Activated CD8-positive, alpha-beta memory T cell treated with anti-CD3 and anti-CD28 coated beads, Interleukin-2, amount 10 ng/mL, durations not matched to agents 7 days and 5 days (primary cell): ENCODE results near the gene BPHL. TPM values are rescaled to one million over a fixed set of nuclear protein-coding genes. Genes with fewer than 3 reads are reported as not detected.

Experiments
- ATAC-seq: fragments of 150-1000 bp; cut with Tn5 transposase; one replicate; pipeline ENCODE4 v1.10.0; 2021; ENCODE audit warnings: moderate library complexity
- CTCF ChIA-PET: fragments of 350-600 bp; sonication (Branson Sonifier 250); formaldehyde crosslinking; loops from one replicate; lab custom pipeline; 2021; ENCODE audit warnings: antibody characterized with exemption; lab: Charles Lee
- DNase-seq: peaks from one replicate; pipeline ENCODE4 v3.0.0-alpha.2; 2020
- H3K27ac Mint-ChIP-seq: one replicate; pipeline ENCODE4 v1.8.0; 2021; ENCODE audit warnings: mild to moderate bottlenecking, mixed read lengths
- H3K27me3 Mint-ChIP-seq: one replicate; pipeline ENCODE4 v1.8.0; 2021; ENCODE audit warnings: mixed read lengths
- H3K36me3 Mint-ChIP-seq: one replicate; pipeline ENCODE4 v1.8.0; 2021; ENCODE audit warnings: mild to moderate bottlenecking, mixed read lengths
- H3K4me1 Mint-ChIP-seq: one replicate; pipeline ENCODE4 v1.8.0; 2021; ENCODE audit warnings: mixed read lengths
- H3K4me3 Mint-ChIP-seq: one replicate; pipeline ENCODE4 v1.8.0; 2021; ENCODE audit warnings: mild to moderate bottlenecking, moderate library complexity, mixed read lengths
- H3K9me3 Mint-ChIP-seq: one replicate; pipeline ENCODE4 v1.8.0; 2022; ENCODE audit warnings: low read depth, mixed read lengths
- total RNA-seq, 2 experiments: library from RNA; stranded (reverse); gene quantifications; one replicate each; pipeline ENCODE4 v1.2.3, GENCODE V29; 2021

The BPHL gene
- total RNA-seq, 2 experiments from 2014 or later = 5.3 to 9.2 TPM

DNA sequence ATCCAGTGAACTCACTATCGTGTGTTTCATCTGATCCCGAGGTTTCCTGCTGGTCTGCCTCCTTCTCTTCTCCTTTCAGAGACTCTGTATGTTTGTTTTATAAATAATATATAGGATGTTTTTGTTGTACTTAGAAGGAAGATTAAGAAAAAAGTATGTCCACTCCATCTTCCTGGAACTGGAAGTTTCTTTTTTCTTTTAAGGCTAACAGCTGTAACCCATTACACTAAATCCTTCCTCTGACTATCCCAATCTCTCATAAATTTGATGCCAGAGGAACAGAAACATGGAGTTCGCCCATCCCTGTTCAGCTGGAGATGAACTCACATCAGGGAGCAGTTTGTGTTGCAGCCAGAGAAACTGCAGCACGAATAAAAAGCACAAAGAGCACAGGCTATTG is 29.5 kb upstream of the BPHL start:
- peak overlapping the region; percentile 54 for H3K27ac Mint-ChIP-seq
- ATAC-seq = no peak
- no peak for DNase-seq
- no peaks in the 10 kb centered on the region for H3K27me3 Mint-ChIP-seq
- H3K36me3 Mint-ChIP-seq = peaks cover 52% of the 10 kb centered on the region
- CTCF ChIA-PET = interaction anchor here (1.2 kb wide), 1 partner anchor 9 kb away, joined by 4 read pairs; no protein-coding TSS in a partner anchor
- H3K9me3 Mint-ChIP-seq = no peaks in the 10 kb centered on the region
- H3K4me1 Mint-ChIP-seq = peaks cover 25% of the 10 kb centered on the region
- no peak overlapping the region for H3K4me3 Mint-ChIP-seq

GRCh38 chr6:3090013-3090412 is 28.5 kb upstream of the BPHL start:
- H3K27ac Mint-ChIP-seq = no peak overlapping the region
- H3K9me3 Mint-ChIP-seq = no peaks in the 10 kb centered on the region
- no peak for ATAC-seq

DNA sequence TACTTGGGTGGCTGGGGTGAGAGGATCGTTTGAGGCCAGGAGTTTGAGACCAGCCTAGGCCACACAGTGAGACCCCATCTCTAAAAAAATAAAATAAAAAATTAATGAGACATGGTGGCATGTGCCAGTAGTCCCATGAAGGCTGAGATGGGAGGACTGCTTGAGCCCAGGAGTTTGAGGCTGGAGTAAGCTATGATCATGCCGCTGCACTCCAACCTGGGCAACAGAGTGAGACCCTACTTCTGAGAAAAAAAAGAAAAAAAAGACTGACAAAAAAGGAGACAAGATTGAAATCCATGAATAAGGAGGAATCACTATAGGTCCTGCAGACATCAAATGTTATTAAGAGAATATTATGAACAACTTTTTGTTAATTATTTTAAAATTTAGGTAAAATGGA is 23.7 kb upstream of the BPHL start:
- H3K36me3 Mint-ChIP-seq = peaks cover 35% of the 10 kb centered on the region

More at GRCh38 chr6:3090013-3090412, 28.5 kb upstream of the BPHL start:
- Mint-ChIP-seq H3K4me1 (peaks cover 21% of the 10 kb centered on the region), H3K27me3 (no peaks in the 10 kb centered on the region), H3K4me3 (no peak overlapping the region), H3K36me3 (peaks cover 48% of the 10 kb centered on the region)
- no peak for DNase-seq
- CTCF ChIA-PET = interaction anchor here (1.4 kb wide), 1 partner anchor 19 kb away, joined by 3 read pairs; no protein-coding TSS in a partner anchor

GRCh38 chr6:3102875-3103274 is 15.6 kb upstream of the BPHL start:
- Mint-ChIP-seq H3K36me3 (peaks cover 60% of the 10 kb centered on the region), H3K27me3 (no peaks in the 10 kb centered on the region), H3K27ac (no peak overlapping the region), H3K4me1 (peaks cover 12% of the 10 kb centered on the region), H3K9me3 (no peaks in the 10 kb centered on the region), H3K4me3 (no peak overlapping the region)
- DNase-seq (no peak), ATAC-seq (peak; percentile 45)
- CTCF ChIA-PET = no interaction called here

More for the DNA sequence above, 23.7 kb upstream of the BPHL start:
- no peak overlapping the region for H3K27ac Mint-ChIP-seq
- DNase-seq = no peak
- no peak overlapping the region for H3K4me3 Mint-ChIP-seq
- no peaks in the 10 kb centered on the region for H3K27me3 Mint-ChIP-seq
- H3K4me1 Mint-ChIP-seq = peaks cover under 1% of the 10 kb centered on the region
- CTCF ChIA-PET = interaction anchor here (2.0 kb wide), 1 partner anchor 638 kb away, joined by 4 read pairs; no protein-coding TSS in a partner anchor
- H3K9me3 Mint-ChIP-seq = no peaks in the 10 kb centered on the region
- ATAC-seq = no peak

- no peaks in the 10 kb centered on the region for H3K27me3 Mint-ChIP-seq
- peaks cover 50% of the 10 kb centered on the region for H3K36me3 Mint-ChIP-seq
These were observed 9.6 kb upstream of the BPHL start for GRCh38 chr6:3108746-3109414.

DNA sequence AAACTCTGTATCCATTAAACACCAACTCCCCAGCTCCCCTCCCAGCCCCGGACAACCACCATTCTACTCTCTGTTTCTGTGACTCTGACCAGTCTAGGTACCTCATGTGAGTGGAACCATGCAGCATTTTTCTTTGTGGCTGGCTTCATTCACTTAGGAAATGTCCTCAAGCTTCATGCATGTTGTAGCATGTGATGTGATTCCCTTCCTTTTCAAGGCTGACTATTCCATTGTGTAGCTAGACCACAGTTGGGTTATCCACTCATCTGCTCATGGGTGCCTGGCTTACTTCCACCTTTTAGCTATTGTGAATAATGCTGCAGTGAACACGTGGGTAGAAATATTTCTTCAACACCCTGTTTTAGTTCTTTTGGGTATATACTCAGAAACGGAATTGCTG is 8.8 kb upstream of the BPHL start:
- ATAC-seq = no peak
- H3K4me1 Mint-ChIP-seq = peaks cover 9% of the 10 kb centered on the region
- no peak for DNase-seq
- no peak overlapping the region for H3K27ac Mint-ChIP-seq
- no peaks in the 10 kb centered on the region for H3K9me3 Mint-ChIP-seq
- peaks cover 45% of the 10 kb centered on the region for H3K36me3 Mint-ChIP-seq
- CTCF ChIA-PET = no interaction called here
- H3K27me3 Mint-ChIP-seq = no peaks in the 10 kb centered on the region
- H3K4me3 Mint-ChIP-seq = no peak overlapping the region

More at GRCh38 chr6:3108746-3109414, 9.6 kb upstream of the BPHL start:
- no peak for DNase-seq
- no peak for ATAC-seq
- no peak overlapping the region for H3K4me3 Mint-ChIP-seq
- CTCF ChIA-PET = interaction anchor here (0.7 to 2.5 kb wide), 2 partner anchors 12 to 19 kb away, joined by 3 to 11 read pairs; no protein-coding TSS in a partner anchor
- no peaks in the 10 kb centered on the region for H3K9me3 Mint-ChIP-seq
- H3K4me1 Mint-ChIP-seq = peaks cover 5% of the 10 kb centered on the region
- peak overlapping the region; percentile 2 for H3K27ac Mint-ChIP-seq

- H3K9me3 Mint-ChIP-seq = no peaks in the 10 kb centered on the region
- CTCF ChIA-PET = no interaction called here
- ATAC-seq = no peak
- H3K36me3 Mint-ChIP-seq = peaks cover 26% of the 10 kb centered on the region
- peak overlapping the region; percentile 5 for H3K27ac Mint-ChIP-seq
- no peak for DNase-seq
- no peak overlapping the region for H3K4me3 Mint-ChIP-seq
- peaks cover 21% of the 10 kb centered on the region for H3K4me1 Mint-ChIP-seq
- no peaks in the 10 kb centered on the region for H3K27me3 Mint-ChIP-seq
These were observed 4.1 kb upstream of the BPHL start for GRCh38 chr6:3114377-3114776.

DNA sequence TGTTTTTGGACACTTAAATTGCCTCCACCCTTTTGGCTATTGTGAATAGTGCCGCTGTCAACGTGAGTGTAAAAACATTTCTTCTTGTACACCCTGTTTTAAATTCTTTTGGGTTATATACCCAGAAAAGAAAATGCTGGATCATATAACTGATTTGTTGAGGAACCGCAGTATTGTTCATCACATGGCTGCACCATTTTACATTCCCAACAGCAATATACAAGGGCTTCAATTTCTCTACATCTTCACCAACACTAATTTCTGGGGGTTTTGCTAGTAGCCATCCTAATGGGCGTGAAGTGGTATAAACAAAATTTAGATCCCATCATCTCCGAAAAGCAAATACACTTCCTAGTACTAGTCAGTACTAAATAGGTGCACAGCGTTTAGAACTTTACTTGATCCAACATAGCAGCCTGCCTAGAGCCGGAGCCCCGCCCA is 579 bp upstream of the BPHL start:
- DNase-seq (no peak), ATAC-seq (no peak)
- no peaks in the 10 kb centered on the region for H3K27me3 Mint-ChIP-seq
- peak overlapping the region; percentile 76 for H3K4me3 Mint-ChIP-seq
- peaks cover 24% of the 10 kb centered on the region for H3K4me1 Mint-ChIP-seq
- H3K27ac Mint-ChIP-seq = peak overlapping the region; percentile 82
- no peaks in the 10 kb centered on the region for H3K9me3 Mint-ChIP-seq
- CTCF ChIA-PET = interaction anchor here (1.0 kb wide), 3 partner anchors 9 to 42 kb away, joined by 3 to 5 read pairs (median 4); partner anchors contain the start of gene TUBB2A
- peaks cover 12% of the 10 kb centered on the region for H3K36me3 Mint-ChIP-seq

DNA sequence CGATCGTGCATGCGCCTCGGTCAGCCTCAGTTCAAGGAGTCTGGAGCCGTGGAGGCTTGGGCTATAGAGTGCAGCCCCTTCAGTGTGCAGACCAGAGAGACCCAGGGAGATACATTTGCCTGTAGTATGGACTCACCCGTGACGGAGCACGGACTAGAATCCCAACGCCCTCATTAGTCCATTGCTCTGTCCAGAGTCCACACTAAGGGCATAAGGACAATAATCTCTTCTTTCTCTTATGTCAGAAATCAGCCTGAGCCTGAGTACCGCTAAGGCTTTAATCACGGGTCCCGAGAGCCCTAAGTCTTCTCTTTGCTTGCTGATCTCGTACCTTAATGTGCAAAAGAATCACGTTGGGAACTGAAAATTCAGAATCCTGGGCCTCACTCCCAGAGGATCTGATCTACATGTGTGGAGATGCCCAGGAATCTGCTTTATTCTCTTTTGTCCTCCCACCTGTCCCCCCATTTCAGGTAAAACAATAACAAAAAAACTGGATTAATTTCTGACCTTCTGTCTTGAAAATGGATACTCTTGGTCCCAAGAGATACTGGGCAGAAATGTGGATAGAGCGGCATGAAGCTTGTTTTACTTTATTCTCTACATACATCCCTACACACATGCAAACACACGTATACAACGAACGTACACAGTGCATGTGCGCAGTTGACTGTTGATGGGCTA is 671 bp downstream of the BPHL start:
- Mint-ChIP-seq H3K4me1 (peaks cover 20% of the 10 kb centered on the region), H3K9me3 (no peaks in the 10 kb centered on the region), H3K36me3 (peaks cover 7% of the 10 kb centered on the region), H3K27me3 (no peaks in the 10 kb centered on the region), H3K27ac (no peak overlapping the region), H3K4me3 (peak overlapping the region; percentile 76)
- ATAC-seq (peak; percentile 23), DNase-seq (no peak)
- CTCF ChIA-PET = interaction anchor here (1.0 to 2.6 kb wide), 8 partner anchors 7 to 112 kb away, joined by 3 to 11 read pairs (median 4); partner anchors contain the start of gene TUBB2A

- Mint-ChIP-seq H3K9me3 (no peaks in the 10 kb centered on the region), H3K27ac (no peak overlapping the region), H3K4me1 (peaks cover 17% of the 10 kb centered on the region), H3K36me3 (no peaks in the 10 kb centered on the region), H3K4me3 (no peak overlapping the region), H3K27me3 (no peaks in the 10 kb centered on the region)
- ATAC-seq (no peak), DNase-seq (no peak)
- CTCF ChIA-PET = interaction anchor here (0.6 to 2.6 kb wide), 6 partner anchors 13 to 597 kb away, joined by 3 to 11 read pairs (median 4); no protein-coding TSS in a partner anchor
These were observed 2.2 kb downstream of the BPHL start for GRCh38 chr6:3120765-3121089.

DNA sequence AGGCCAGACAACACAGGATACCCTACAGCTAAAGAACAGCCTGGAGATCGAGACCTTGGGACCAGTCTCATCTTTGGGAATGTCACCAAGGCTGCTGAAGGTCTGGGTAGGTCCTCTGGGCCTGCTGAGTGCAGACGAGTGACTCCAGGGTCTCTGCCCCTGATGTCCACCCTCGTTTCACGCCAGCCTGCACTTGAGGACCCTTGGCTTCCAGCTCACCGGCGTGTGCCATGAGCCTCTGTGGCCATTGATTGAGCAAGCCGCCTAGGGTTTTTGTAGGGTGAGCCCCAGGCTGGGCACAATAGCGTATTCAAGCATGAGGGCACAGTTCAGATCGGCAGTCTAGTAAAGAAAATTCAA is 4.3 kb downstream of the BPHL start:
- no peaks in the 10 kb centered on the region for H3K9me3 Mint-ChIP-seq
- ATAC-seq (no peak), DNase-seq (no peak)
- no peak overlapping the region for H3K27ac Mint-ChIP-seq
- no peaks in the 10 kb centered on the region for H3K36me3 Mint-ChIP-seq
- H3K4me1 Mint-ChIP-seq = peaks cover 17% of the 10 kb centered on the region
- no peaks in the 10 kb centered on the region for H3K27me3 Mint-ChIP-seq
- no peak overlapping the region for H3K4me3 Mint-ChIP-seq
- CTCF ChIA-PET = interaction anchor here (1.3 to 1.6 kb wide), 2 partner anchors 36 to 129 kb away, joined by 3 to 6 read pairs; no protein-coding TSS in a partner anchor

- ATAC-seq (no peak), DNase-seq (no peak)
- H3K4me1 Mint-ChIP-seq = peaks cover 8% of the 10 kb centered on the region
- no peaks in the 10 kb centered on the region for H3K27me3 Mint-ChIP-seq
- H3K36me3 Mint-ChIP-seq = no peaks in the 10 kb centered on the region
- H3K27ac Mint-ChIP-seq = no peak overlapping the region
- CTCF ChIA-PET = interaction anchor here (0.7 to 4.0 kb wide), 4 partner anchors 33 to 1052 kb away, joined by 3 to 32 read pairs (median 5); partner anchors contain the start of gene TUBB2A
- no peak overlapping the region for H3K4me3 Mint-ChIP-seq
- no peaks in the 10 kb centered on the region for H3K9me3 Mint-ChIP-seq
These were observed 6.2 kb downstream of the BPHL start for GRCh38 chr6:3124667-3125066.

DNA sequence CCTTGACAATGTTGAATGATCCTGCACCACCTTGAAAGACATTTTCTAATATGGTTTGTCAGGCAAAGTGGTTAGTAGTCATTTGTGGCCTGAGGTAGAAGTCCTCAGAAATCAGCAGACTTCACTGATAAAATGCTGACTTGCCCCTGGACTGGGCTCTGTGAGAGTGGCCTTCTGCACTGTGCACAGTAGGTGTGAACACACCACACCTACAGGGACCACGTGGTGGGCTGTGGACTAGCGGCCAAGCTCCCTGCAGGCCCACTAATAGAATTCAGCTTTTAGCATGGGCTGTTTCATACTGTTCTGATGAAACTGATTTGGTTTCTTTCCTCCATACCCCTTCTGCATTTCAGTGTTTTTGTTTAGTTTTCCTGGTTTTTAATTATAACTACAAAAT is 7.3 kb downstream of the BPHL start:
- H3K27ac Mint-ChIP-seq = no peak overlapping the region
- no peak overlapping the region for H3K4me3 Mint-ChIP-seq
- DNase-seq = no peak

More for the DNA sequence above, 7.3 kb downstream of the BPHL start:
- no peaks in the 10 kb centered on the region for H3K9me3 Mint-ChIP-seq
- no peak for ATAC-seq
- no peaks in the 10 kb centered on the region for H3K27me3 Mint-ChIP-seq
- CTCF ChIA-PET = interaction anchor here (0.6 to 4.0 kb wide), 9 partner anchors 27 to 880 kb away, joined by 3 to 32 read pairs (median 4); partner anchors contain the start of gene TUBB2A
- no peaks in the 10 kb centered on the region for H3K36me3 Mint-ChIP-seq
- peaks cover 8% of the 10 kb centered on the region for H3K4me1 Mint-ChIP-seq
